Measurements from ENCODE around the gene DLGAP3. TPM values are rescaled to one million over a fixed set of nuclear protein-coding genes. Genes with fewer than 3 reads are reported as not detected.
A peak's percentile ranks its signal among the peaks of the same experiment; 100 is the strongest.

The DLGAP3 gene
- total RNA-seq, 1 donor from 2014 or later, result 44.8 TPM

GRCh38 chr1:34852677-34853217 is 76.7 kb downstream of the DLGAP3 start:
- Mint-ChIP-seq H3K9me3 (ENCODE audit: unreplicated experiment) (peaks cover 2% of the 10 kb centered on the region), H3K4me1 (ENCODE audit: low read depth, unreplicated experiment) (peaks cover 10% of the 10 kb centered on the region), H3K27me3 (ENCODE audit: unreplicated experiment) (no peaks in the 10 kb centered on the region), H3K4me3 (ENCODE audit: unreplicated experiment) (no peak overlapping the region), H3K27ac (ENCODE audit: unreplicated experiment) (no peak overlapping the region), H3K36me3 (ENCODE audit: unreplicated experiment) (peaks cover 13% of the 10 kb centered on the region)
- TF ChIP-seq, protein P1, sequence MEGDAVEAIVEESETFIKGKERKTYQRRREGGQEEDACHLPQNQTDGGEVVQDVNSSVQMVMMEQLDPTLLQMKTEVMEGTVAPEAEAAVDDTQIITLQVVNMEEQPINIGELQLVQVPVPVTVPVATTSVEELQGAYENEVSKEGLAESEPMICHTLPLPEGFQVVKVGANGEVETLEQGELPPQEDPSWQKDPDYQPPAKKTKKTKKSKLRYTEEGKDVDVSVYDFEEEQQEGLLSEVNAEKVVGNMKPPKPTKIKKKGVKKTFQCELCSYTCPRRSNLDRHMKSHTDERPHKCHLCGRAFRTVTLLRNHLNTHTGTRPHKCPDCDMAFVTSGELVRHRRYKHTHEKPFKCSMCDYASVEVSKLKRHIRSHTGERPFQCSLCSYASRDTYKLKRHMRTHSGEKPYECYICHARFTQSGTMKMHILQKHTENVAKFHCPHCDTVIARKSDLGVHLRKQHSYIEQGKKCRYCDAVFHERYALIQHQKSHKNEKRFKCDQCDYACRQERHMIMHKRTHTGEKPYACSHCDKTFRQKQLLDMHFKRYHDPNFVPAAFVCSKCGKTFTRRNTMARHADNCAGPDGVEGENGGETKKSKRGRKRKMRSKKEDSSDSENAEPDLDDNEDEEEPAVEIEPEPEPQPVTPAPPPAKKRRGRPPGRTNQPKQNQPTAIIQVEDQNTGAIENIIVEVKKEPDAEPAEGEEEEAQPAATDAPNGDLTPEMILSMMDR (IDR thresholded peaks at IDR 0.05; ENCODE audit: partially characterized antibody, unreplicated experiment), result peak; percentile 97
- peak; percentile 93 for DNase-seq

- Mint-ChIP-seq H3K4me3 (ENCODE audit: unreplicated experiment) (no peak overlapping the region), H3K36me3 (ENCODE audit: unreplicated experiment) (peaks cover 13% of the 10 kb centered on the region), H3K27me3 (ENCODE audit: unreplicated experiment) (no peaks in the 10 kb centered on the region), H3K9me3 (ENCODE audit: unreplicated experiment) (peaks cover 2% of the 10 kb centered on the region), H3K27ac (ENCODE audit: unreplicated experiment) (no peak overlapping the region), H3K4me1 (ENCODE audit: low read depth, unreplicated experiment) (peaks cover 10% of the 10 kb centered on the region)
- TF ChIP-seq, protein P1 (IDR thresholded peaks at IDR 0.05; ENCODE audit: partially characterized antibody, unreplicated experiment), result no peak
- DNase-seq, result no peak
Measured at GRCh38 chr1:34851431-34852105, 77.9 kb downstream of the DLGAP3 start.

DNA sequence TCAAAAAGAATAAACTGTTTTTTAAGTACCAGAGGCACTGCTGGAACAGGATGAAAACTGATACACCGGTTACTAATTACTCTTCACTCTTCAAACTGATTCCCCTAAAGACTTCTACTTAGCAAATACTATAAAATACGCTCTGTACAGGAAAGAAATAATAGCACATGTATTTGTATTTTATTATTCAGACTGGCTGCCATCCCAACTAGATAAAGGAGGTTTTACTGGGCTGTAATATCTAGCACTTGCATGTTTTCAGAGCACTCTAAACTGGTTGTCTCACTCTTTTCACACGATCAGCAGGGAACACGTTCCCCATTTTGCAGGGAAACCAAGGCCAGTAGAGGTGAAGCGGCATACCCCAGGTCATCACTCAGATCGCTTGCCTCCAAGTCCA is 79.1 kb downstream of the DLGAP3 start:
- peaks cover 13% of the 10 kb centered on the region for H3K36me3 Mint-ChIP-seq (ENCODE audit: unreplicated experiment)
- H3K27me3 Mint-ChIP-seq (ENCODE audit: unreplicated experiment), result peaks cover under 1% of the 10 kb centered on the region
- no peak overlapping the region for H3K4me3 Mint-ChIP-seq (ENCODE audit: unreplicated experiment)
- no peak overlapping the region for H3K27ac Mint-ChIP-seq (ENCODE audit: unreplicated experiment)
- TF ChIP-seq, protein P1 (IDR thresholded peaks at IDR 0.05; ENCODE audit: partially characterized antibody, unreplicated experiment), result no peak
- DNase-seq, result no peak
- peaks cover 11% of the 10 kb centered on the region for H3K4me1 Mint-ChIP-seq (ENCODE audit: low read depth, unreplicated experiment)
- peaks cover 2% of the 10 kb centered on the region for H3K9me3 Mint-ChIP-seq (ENCODE audit: unreplicated experiment)

DNA sequence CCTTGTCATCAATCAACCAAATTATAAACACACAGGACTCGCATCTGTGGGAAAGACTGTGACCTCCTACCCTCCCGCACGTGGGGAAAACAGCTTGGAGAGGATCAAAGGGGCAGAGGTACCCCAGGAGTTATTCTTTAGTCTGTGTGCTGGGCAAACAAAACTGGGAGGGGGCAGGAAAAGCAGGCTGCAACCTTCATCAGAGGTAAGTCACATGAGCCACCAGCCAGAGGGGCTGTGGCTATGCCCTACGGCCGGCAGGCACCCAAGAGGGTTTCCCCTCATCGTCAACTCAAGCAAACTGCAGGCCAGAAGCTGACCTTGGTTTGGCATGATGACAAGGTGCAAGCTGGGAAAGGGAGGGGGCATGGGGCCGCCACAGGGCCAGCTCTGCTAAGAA is 82.4 kb downstream of the DLGAP3 start:
- H3K4me1 Mint-ChIP-seq (ENCODE audit: low read depth, unreplicated experiment), result peaks cover 20% of the 10 kb centered on the region

DNA sequence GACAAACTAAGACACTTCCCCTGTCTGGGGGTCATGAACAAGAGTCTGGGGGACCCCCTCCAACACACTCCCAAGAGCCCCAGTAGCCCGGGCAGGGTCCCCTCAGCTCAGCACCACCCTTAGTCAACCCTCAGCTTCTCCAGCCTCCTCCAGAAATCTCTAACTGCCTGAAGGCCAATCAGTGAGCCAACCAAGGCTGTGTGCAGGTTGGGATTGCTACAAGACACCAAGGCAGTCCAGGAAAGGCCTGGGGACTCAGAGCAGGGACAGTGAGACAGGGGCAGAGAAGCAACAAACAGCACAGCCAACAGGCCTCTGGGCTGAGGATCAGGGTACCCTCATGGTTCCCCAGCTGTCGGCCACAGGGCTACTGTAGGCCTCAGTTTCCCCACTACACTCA is 83.2 kb downstream of the DLGAP3 start:
- H3K27ac Mint-ChIP-seq (ENCODE audit: unreplicated experiment), result no peak overlapping the region
- peaks cover 20% of the 10 kb centered on the region for H3K4me1 Mint-ChIP-seq (ENCODE audit: low read depth, unreplicated experiment)
- TF ChIP-seq, protein P1 (IDR thresholded peaks at IDR 0.05; ENCODE audit: partially characterized antibody, unreplicated experiment), result no peak
- H3K9me3 Mint-ChIP-seq (ENCODE audit: unreplicated experiment), result peaks cover 2% of the 10 kb centered on the region
- H3K4me3 Mint-ChIP-seq (ENCODE audit: unreplicated experiment), result no peak overlapping the region
- H3K36me3 Mint-ChIP-seq (ENCODE audit: unreplicated experiment), result peaks cover 13% of the 10 kb centered on the region
- no peak for DNase-seq
- peaks cover 2% of the 10 kb centered on the region for H3K27me3 Mint-ChIP-seq (ENCODE audit: unreplicated experiment)

More for the DNA sequence above, 82.4 kb downstream of the DLGAP3 start:
- H3K36me3 Mint-ChIP-seq (ENCODE audit: unreplicated experiment), result peaks cover 13% of the 10 kb centered on the region
- TF ChIP-seq, protein P1 (IDR thresholded peaks at IDR 0.05; ENCODE audit: partially characterized antibody, unreplicated experiment), result no peak
- peaks cover 2% of the 10 kb centered on the region for H3K27me3 Mint-ChIP-seq (ENCODE audit: unreplicated experiment)
- no peak overlapping the region for H3K4me3 Mint-ChIP-seq (ENCODE audit: unreplicated experiment)
- H3K9me3 Mint-ChIP-seq (ENCODE audit: unreplicated experiment), result peaks cover 2% of the 10 kb centered on the region
- H3K27ac Mint-ChIP-seq (ENCODE audit: unreplicated experiment), result no peak overlapping the region
- DNase-seq, result no peak
